NCI-H748 (cell line): ENCODE results near the gene SOCS1.

ENCODE experiments used
- DNase-seq: peaks from one replicate; lab custom pipeline; 2025; ENCODE audit not compliant: unreplicated experiment; lab: John Stamatoyannopoulos, UW

The SOCS1 gene

DNA sequence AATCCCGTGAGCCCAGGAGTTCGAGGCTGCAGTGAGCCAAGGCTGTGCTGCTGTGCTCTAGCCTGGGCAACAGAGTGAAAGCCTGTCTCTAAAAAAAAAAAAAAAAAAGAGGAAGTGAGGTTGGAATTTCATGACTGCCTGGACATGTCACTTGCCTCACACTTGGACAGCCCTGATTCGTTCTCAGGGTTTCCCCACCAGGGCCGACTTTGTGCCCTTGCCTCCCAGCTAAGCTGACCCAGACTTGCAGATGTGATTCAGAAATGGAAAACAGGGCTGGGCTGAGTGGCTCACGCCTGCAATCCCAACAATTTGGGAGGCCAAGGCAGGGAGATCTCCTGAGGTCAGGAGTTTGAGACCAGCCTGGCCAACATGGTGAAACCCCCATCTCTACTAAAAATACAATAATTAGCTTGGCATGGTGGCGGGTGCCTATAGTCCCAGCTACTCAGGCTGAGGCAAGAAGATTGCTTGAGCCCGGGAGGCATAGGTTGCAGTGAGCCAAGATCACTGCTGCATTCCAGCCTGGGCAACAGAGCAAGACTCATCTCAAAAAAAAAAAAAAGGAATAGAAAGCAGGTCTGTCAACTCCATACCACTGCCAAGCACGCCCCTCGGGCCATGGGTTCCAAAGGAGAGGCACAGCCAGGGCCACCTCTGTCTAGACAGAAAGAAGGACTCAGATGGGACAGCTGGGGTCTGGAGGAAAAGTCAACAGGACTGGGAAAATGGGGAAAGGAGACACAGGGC lies 46.9 kb downstream of the SOCS1 start:
- DNase-seq = no peak

DNA sequence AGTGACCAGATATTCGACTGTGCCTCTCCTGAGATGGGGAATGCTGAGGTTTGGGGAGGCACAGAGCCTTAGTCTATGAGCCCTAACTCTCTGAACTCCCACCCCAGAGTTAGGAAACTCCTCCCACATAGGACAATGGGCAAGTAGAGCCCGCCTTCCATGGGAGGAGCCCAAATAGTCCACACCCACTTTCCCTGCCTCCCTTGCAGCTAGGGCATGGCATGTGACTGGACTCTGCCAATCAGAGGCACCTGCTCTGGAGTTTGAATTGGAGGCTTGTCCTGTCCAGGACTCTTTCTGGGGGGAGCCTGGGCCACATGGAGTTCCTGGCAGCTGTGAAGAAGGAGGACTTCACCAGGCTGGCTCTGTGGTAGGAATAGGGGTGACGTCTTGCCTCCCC lies 48.4 kb downstream of the SOCS1 start:
- DNase-seq = no peak

DNA sequence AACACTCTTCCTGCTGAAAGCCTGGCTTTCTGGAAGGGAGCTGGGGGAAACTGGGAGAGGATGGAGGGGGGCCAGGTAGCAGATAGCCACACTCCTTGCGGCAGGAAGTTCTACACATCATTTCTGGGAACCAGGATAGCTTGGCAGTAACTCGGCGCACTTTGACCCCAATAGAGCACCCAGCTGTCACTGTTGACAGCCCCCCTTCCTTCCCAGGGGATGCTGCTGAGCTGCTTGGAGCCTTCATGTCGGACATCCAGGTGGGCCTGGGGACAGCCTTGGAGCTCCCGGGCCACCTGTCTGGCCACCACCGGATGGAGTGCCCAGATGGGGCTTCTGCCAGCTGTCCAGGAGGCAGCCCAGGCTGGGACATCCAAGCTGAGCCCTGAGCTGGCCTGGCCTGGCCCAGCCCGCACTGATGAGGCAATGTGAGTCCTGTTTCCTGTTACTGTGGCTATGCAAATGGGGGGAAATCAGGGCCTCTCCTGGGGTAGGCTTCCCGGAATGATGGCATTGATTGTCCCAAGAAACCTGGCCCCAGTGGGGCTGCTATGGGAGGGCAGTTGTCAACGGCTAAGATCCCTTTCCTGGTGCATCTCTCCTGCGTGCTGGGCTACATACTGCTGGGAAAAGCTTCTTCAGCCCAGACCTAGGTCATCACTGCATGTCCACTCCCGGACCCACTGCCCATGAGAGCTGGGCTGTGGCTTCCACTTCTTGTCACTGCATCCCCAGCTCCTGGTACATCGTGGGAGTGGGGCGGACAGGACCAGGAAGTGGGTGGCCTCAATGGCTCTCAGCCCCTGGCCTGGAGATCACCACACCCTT lies 50.0 kb downstream of the SOCS1 start:
- no peak for DNase-seq

DNA sequence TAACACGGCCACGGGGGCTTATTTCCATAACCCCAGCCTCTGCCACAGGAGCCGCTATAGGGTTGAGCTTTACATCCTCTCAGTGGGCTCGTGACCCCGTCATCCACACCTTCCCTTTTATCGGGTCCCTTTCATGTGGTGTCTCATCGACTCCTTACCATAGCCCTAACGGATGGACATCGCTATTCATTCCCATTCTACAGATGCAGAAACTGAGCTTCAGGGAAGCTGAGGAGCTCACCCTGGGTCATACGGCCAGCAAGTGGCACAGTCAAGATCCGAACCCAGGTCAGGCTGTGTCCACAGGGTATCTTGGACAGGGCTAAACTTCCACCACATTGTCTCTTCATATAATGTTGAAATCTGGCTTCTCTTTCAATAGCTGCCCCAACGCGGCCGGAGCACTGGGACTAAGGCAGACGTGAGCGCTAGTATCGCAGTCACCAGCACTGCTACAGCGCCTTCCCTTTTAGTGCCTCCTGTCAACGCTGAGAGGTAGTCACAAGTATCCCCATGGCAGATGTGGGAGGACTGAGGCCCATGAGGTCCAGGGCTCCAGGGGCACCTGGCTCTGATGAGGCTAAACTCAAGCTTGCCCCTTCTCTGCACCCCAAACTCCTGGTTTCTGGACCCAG lies 50.8 kb downstream of the SOCS1 start:
- DNase-seq = no peak

DNA sequence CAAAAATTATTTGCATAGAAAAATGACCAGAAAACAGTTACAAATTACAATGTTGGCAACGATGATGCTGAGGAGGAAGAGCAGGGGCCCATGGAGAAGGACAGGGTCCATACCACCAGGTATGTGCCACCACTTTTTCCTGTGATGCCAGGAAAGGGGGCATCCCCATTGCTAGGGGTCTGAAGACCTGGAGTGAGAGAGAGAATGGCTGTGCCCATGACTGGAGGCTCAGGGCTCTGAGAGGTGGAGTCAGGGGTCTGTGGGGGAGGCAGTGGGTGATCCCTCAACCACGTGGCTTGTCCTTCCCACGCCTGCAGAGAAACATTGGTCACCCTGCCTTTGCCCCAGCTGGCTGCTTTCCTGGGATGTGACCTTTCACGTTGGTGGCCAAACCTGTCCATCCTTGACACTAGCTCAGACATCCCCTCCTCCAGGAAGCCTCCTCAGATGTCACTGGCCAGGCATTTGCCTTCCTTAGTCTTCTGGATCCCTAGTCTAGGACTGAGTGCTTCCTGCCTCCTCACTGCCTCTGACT lies 51.4 kb downstream of the SOCS1 start:
- no peak for DNase-seq
